Left forelimb (tissue), 1 donor: ENCODE results near the gene NTS.

Source experiments
- DNase-seq: peaks from one replicate; pipeline ENCODE4 v3.0.0-alpha.2; 2018; ENCODE audit warnings: low spot score

NTS gene

GRCh38 chr12:85923767-85924331, 49.8 kb downstream of the NTS start:
- DNase-seq = no peak

GRCh38 chr12:85927166-85927565, 53.1 kb downstream of the NTS start:
- no peak for DNase-seq
